AG09309 (cell line): ENCODE results near the gene ARMC2.

Experiments used
- DNase-seq: peaks from one replicate; pipeline ENCODE4 v3.0.0-alpha.2; 2010; ENCODE audit warnings: low read depth
- H3K4me3 ChIP-seq: 2 replicates; pipeline ENCODE4 v1.5.1; 2011; ENCODE audit warnings: mild to moderate bottlenecking, low read depth, low read length, moderate library complexity; ENCODE audit not compliant: control insufficient read depth
- TF ChIP-seq, protein P1 (sequence below): IDR thresholded peaks from 2 replicates; pipeline ENCODE4 v1.5.1; 2011; ENCODE audit warnings: mild to moderate bottlenecking, low read depth, low read length, inconsistent platforms; ENCODE audit not compliant: insufficient read depth, control insufficient read depth; ENCODE audit errors: missing control alignments

The ARMC2 gene

DNA sequence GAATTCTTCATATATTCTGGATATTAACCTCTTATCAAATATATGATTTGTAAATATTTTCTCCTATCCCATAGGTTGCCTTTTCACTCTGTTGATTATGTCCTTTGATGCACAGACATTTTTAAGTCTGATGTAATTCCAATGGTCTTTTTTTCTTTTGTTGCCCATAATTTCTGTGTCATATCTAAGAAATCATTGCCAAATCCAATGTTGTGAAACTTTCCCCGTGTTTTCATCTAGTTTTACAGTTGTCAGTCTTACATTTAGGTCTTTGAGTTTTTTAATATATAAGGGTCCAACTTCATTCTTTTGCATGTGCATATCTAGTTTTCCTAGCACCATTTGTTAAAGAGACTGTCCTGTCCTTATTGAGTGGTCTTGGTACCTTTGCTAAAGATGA lies 134.9 kb downstream of the ARMC2 start:
- DNase-seq, result no peak
- TF ChIP-seq, protein P1, sequence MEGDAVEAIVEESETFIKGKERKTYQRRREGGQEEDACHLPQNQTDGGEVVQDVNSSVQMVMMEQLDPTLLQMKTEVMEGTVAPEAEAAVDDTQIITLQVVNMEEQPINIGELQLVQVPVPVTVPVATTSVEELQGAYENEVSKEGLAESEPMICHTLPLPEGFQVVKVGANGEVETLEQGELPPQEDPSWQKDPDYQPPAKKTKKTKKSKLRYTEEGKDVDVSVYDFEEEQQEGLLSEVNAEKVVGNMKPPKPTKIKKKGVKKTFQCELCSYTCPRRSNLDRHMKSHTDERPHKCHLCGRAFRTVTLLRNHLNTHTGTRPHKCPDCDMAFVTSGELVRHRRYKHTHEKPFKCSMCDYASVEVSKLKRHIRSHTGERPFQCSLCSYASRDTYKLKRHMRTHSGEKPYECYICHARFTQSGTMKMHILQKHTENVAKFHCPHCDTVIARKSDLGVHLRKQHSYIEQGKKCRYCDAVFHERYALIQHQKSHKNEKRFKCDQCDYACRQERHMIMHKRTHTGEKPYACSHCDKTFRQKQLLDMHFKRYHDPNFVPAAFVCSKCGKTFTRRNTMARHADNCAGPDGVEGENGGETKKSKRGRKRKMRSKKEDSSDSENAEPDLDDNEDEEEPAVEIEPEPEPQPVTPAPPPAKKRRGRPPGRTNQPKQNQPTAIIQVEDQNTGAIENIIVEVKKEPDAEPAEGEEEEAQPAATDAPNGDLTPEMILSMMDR, result no peak
- H3K4me3 ChIP-seq, result no peak overlapping the region

DNA sequence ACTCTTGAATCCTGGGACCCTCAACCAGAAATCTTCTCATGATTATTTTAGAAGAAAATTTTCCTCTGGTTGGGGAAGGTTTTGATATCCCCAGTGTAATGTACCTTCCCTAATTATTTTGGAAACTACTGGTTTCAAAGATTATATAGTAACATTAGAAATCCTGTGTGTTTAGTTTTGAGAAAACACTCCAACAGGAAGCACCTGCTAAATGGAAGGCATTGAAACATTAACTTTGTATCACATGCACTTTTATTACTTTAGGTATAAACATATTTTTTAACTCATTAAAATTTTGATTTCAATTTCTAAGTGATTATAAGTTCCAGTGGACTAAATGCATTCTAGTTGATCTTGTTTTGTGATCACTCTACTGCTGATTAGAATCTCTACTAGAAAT lies 137.1 kb downstream of the ARMC2 start:
- H3K4me3 ChIP-seq, result no peak overlapping the region
- DNase-seq, result no peak
- TF ChIP-seq, protein P1, result no peak

DNA sequence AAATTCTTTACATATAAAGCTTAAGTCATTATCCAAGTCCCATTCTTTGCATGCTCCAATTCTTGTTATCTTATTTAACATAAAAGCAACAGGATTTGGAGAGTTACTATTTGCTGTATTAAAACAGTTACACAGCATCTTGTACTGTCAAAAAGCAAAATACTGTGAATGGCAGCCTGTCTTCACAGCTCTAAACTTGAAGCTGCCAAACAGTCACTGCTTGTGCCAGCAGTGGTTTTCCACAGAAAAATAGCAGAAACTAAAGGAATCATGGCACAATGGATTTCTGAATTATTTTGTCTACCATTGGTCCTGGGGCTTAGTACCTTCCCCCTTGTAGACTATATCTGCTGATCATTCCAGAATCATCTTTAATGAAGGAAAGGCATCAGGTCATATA lies 138.9 kb downstream of the ARMC2 start:
- no peak overlapping the region for H3K4me3 ChIP-seq
- no peak for DNase-seq
- TF ChIP-seq, protein P1, result no peak

DNA sequence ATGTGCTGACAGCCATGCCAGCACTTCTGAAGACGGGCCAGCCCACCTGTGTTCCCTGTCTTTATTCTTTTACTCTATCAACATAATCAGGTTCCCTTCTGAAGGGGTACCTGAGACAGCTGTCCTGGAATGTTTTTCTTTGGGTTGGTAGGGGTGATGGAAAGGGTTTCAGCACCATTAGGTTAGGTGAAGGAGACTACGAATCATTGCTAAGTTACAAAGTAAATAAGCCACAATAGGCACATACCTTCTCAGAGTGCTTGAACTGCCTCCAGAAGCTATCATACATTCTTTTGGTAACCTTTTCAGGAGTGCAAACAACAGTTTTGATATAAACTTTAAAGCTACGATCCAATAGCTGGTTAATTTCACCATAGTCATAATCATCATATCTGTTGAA lies 140.1 kb downstream of the ARMC2 start:
- no peak for DNase-seq
- no peak overlapping the region for H3K4me3 ChIP-seq
- TF ChIP-seq, protein P1, result no peak

DNA sequence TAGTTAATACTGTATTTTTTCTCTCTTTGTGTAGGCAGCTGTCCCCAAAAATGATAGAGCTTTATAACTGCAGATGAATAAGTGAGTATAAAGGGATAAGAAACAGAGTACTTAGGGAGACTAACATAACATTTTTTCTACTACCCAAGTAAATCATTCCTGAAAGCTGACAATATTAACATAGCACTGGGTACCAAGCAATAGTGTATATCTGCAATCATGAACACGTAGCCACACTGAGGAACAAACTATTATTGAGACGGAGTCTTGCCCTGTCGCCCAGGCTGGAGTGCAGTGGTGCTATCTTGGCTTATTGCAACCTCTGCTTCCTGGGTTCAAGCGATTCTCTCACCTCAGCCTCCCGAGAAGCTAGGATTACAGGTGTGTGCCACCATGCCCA lies 140.5 kb downstream of the ARMC2 start:
- TF ChIP-seq, protein P1, result no peak
- no peak for DNase-seq
- H3K4me3 ChIP-seq, result no peak overlapping the region

DNA sequence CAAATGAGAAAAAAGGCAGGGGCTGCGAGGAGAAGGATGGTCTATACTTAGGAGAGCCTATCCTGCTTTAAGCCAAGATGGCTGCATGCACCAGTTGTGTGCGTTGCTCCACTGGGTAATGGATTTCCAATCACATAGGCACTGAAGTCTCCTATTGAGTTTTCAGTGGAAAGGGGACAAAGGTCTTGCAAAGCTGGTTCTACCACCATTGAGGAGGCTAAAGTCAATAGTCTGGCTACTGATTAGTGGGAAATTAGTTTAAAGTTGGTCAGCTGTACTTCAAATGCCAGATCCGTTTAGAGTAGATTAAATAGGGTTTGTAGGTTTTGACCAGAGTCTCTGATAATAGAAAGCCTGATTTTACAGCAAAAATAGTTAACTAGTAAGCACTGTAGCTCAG lies 141.5 kb downstream of the ARMC2 start:
- no peak for DNase-seq
- no peak overlapping the region for H3K4me3 ChIP-seq
- TF ChIP-seq, protein P1, result no peak

DNA sequence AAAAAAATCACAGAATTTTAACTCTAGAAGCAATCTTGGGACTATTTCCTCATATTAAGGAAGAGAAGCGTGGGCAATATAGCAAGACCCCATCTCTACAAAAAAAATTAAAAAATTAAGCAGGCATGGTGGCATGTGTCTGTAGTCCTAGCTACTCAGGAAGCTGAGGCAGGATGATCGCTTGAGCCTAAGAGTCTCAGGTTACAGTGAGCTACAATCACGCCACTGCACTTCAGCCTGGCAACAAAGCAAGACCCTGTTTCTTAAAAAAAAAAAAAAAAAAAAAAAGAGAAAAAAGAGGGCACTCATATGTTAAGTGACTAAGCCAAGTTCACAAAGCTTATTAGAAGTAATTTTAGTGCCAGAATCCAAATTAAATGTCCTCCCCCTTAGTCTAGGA lies 145.7 kb downstream of the ARMC2 start:
- TF ChIP-seq, protein P1, result no peak
- no peak overlapping the region for H3K4me3 ChIP-seq
- no peak for DNase-seq
